CD4-positive, alpha-beta T cell treated with Interleukin-15 for 1 hour (primary cell): Measurements from ENCODE around the gene GPR162.
"Not testable (repeated sequence)": the region's sequence is repeated elsewhere in the genome, so short reads cannot be mapped to it uniquely, and the experiment has no call there.

Source experiments
- DNase-seq: peaks from one replicate; pipeline ENCODE4 v3.0.0-alpha.2; 2020

The GPR162 gene

DNA sequence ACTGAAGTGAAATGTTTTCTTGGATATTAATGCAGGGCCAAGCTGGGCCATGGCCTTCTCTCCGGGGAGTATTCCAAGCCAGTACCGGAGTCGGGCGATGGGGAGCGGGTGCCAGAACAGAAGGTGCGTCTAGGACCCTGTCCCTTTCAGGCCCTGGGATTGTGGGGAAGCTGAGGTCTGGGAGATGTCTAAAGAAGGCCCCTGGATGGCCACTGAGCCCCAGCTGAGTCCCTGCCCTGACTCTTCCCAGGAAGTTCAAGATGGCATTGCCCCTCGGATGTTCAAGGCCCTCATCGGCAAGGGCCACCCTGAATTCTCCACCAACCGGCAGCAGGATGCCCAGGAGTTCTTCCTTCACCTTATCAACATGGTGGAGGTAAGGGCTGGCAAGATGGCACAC, 38.5 kb downstream of the GPR162 start:
- no peak for DNase-seq

DNA sequence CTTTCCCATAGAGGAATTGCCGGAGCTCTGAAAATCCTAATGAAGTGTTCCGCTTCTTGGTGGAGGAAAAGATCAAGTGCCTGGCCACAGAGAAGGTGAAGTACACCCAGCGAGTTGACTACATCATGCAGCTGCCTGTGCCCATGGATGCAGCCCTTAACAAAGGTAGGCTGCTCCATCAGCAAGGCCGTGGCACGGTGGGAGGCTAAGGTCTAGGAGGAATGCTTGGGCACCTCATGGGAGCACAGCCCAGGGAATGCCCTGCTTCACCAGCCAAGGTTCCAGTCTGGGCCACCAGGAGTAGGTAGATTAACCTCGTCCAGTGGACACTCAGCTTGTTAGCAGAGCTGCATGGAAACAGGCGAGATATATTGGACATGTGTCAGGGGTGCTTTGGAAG, 39.3 kb downstream of the GPR162 start:
- no peak for DNase-seq

DNA sequence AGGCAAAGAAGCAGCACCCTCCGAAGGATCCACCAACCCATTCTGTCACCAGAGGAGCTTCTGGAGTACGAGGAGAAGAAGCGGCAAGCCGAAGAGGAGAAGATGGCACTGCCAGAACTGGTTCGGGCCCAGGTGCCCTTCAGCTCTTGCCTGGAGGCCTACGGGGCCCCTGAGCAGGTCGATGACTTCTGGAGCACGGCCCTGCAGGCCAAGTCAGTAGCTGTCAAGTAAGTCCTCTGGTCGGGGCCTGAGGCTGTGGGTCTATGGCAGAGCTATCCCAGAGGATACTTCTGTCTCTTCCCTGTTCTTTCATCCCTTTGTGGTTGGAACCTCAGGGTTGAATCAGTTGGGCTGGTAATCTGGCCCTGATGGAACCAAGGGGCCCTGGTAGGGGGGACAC, 39.8 kb downstream of the GPR162 start:
- no peak for DNase-seq

DNA sequence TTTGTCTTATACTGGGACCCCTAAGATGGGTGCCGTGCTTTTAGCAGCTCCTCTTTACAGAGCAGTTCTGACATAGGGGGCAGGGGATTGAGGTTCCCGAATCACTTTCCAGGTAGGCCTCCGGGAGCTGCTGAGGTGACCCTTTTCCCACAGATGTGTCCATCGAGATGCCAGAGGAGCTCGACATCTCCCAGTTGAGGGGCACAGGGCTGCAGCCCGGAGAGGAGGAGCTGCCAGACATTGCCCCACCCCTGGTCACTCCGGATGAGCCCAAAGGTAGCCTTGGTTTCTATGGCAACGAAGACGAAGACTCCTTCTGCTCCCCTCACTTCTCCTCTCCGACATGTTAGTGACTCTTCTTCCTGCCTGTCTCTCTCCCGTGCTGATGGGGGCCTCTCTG, 41.4 kb downstream of the GPR162 start:
- no peak for DNase-seq

DNA sequence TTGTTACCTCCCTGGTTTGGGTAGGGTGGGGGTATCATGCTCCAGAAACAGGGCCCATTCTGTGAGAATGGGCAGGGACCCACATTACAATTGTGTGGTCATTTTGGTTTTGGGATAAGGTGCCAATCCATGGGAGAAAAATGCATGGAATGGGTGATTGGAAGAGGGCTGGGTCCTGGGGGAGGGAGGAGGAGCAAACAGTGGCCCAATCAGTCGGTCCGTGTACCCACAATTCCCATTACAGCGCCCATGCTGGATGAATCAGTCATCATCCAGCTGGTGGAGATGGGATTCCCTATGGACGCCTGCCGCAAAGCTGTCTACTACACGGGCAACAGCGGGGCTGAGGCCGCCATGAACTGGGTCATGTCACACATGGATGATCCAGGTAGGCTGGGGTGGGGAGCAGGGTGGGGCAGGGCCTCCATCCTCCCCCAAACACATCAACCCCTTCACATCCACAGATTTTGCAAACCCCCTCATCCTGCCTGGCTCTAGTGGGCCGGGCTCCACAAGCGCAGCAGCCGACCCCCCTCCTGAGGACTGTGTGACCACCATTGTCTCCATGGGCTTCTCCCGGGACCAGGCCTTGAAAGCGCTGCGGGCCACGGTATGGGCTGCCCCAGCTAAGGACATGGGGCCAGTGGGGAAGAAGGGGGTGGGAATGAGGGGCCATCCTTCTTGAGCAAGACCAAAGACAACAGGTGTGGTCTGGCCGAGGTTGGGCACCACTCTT, 42.1 kb downstream of the GPR162 start:
- no peak for DNase-seq

DNA sequence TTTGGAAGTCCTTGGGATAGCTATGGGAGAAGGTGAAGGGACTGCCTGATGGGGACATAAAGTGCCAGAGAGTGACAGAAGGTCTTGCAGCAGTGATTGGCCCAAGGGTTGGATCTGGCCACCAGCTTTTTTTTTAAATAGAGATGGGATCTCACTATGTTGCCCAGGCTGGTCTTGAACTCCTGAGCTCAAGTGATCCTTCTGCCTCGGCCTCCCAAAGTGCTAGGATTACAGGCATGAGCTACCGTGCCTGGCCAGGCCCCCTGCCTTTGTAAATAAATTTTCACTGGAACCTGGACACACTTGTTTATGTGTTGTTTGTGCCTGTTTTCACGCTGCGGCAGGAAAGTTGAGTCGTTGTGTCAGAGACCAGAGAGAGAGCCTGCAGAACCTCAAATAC, 43.7 kb downstream of the GPR162 start:
- DNase-seq, result not testable (repeated sequence)

DNA sequence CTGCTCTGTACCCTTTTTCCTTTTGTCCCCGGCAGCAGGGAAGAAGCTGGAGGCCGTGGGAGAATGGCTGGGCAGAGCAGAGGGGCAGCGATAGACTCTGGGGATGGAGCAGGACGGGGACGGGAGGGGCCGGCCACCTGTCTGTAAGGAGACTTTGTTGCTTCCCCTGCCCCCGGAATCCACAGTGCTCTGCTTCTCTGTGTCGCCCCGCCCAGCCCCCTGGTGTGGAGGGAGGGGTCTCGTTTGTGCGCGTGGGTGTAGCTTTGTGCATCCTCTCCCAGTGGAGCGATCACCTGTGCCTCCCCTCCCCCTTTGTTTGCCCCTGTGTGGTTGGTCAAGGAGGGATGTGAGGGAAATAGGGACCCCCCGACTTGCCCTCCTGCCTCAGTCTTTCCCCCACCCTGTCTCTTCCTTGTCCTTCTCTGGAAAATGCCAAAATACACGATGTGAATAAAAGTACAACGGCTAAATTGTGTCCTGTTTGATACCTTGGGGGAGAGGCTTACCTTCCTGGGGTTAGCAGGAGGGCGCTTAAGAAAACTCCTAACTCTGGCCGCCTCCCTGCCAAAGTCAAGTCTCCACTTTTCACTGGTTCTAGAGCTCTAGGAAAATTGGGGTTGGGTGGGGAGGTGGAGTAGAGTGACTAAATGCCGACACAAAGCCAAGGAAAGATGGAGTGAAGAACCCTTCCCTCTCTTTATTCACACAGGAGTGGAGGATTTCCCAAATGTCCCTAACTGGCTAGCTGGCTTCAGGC, 44.7 kb downstream of the GPR162 start:
- no peak for DNase-seq

DNA sequence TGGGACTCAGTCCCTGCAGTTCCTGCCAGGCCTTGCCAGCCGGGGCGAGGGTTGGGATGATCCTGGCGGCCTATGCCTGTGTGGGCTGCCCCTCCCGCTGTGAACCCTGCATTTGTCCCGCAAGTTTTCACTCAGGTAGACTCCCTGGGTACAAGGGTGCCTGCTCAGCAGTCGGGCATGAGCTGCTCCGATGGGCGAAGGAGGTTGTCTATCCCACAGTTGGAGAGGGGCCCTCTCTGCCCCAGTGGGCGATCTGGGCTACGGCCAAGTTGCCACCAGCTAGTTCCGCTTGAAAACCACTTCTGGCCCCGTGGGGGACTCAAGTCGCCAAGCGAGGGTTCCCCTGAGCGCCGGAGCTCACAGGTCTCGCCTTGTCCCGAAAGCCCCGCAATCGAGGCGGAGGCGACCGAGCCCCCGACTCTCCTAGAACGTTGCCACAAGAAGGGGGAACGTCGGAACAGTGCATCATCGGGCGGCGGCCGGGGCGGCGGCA, 45.3 kb downstream of the GPR162 start:
- no peak for DNase-seq

DNA sequence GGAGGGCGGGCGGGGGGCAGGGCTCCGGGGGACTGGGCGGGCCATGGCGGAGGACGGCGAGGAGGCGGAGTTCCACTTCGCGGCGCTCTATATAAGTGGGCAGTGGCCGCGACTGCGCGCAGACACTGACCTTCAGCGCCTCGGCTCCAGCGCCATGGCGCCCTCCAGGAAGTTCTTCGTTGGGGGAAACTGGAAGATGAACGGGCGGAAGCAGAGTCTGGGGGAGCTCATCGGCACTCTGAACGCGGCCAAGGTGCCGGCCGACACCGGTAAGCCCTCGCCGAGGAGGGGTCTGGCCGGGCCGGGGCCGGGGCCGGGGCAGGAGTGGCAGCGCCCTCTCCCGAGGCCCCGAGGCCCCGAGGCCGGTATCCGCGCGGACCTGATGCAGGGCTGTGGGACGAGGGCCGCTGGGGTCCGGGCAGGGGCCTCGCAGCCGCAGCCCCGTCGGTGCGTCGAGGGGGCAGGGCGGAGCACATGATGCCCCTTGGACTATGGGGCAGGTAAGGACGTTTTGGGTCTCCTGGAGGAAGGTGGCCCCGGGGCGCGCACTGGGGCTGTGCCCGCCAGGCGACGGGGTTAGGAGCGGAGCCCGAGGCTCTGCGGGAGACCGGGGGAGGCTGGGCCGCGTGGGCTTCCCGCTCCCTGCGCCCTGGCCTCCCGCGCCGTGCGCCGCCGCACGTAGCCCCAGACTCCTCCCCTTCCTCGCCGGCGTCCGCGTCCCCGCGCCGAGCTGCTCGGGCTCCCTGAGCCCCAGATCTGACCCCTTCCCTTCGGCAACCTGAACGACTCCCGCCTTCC, 46.0 kb downstream of the GPR162 start, which contains the start of gene TPI1:
Gene TPI1 (plus strand): TSS at position 119 of the 798 bp plus-strand sequence. CDS start 36 bp downstream, at position 155.
- peak; percentile 85 for DNase-seq

DNA sequence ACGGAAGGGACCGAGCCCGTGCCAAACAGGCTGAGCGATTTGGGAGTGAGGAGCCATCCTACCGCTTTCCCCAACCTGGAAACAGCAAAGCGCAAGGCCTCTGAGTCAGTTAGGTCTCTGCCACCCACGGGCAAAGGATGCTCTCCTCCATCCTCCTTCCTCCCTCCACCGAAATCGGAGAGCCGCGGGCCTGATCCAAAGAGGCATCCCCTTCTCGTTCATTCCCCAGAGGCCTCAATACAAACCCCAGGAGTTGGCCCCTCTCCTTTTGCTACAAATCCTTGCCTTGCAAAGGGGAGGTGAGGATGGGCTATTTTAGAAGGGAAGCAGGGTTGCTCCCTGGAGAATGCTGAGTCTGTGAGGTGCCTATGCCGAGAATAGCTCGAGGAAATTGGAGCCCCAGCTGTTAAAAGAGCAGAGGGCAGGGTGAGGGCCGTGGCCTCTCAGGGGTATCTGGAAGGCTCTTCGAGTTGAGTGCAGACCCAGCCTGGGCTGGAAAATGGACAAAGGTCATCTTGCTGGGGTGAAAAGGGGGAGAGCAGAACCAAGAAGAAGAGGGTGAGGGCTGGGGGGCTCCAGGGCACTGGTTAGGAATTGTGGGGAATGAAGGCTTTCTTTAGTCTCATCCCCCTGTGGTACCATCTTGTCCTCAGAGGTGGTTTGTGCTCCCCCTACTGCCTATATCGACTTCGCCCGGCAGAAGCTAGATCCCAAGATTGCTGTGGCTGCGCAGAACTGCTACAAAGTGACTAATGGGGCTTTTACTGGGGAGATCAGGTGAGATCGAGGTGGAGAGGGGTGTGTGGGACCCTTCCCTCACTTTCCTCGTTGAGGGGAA, 46.8 kb downstream of the GPR162 start:
- no peak for DNase-seq

DNA sequence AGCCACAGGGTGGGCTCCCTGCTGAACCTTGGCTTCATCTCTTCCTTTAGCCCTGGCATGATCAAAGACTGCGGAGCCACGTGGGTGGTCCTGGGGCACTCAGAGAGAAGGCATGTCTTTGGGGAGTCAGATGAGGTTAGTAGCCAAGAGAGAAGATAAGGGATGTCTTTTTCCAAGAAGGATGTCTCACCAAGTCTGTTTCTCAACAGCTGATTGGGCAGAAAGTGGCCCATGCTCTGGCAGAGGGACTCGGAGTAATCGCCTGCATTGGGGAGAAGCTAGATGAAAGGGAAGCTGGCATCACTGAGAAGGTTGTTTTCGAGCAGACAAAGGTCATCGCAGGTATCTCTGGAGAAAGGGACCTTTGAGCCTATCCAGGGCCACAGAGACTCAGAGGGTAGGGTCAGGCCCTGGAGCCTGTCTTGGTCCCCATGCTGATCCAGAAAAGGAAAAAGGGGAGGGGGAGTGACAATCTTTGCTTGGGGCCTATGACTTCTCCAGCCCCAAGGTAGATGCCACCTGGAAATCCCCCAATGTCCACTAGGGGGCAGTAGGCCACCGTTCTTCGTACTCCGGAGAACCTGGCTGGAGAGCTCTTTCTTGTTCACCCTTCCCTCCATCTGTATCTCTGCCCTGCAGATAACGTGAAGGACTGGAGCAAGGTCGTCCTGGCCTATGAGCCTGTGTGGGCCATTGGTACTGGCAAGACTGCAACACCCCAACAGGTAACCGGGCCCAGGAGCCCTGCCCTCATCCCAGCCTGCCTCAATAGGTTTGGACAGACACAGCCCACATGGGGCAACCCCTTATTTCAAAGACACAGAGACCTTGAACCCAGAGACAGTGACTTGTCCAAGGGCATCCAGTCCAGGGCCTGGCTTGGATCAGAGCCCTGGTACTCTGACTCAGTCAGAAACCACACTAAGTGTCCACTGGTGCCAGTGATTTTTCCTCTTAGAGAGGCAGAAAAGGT, 47.7 kb downstream of the GPR162 start:
- DNase-seq, result peak; percentile 81

DNA sequence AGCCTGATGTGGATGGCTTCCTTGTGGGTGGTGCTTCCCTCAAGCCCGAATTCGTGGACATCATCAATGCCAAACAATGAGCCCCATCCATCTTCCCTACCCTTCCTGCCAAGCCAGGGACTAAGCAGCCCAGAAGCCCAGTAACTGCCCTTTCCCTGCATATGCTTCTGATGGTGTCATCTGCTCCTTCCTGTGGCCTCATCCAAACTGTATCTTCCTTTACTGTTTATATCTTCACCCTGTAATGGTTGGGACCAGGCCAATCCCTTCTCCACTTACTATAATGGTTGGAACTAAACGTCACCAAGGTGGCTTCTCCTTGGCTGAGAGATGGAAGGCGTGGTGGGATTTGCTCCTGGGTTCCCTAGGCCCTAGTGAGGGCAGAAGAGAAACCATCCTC, 48.7 kb downstream of the GPR162 start:
- DNase-seq, result not testable (repeated sequence)

DNA sequence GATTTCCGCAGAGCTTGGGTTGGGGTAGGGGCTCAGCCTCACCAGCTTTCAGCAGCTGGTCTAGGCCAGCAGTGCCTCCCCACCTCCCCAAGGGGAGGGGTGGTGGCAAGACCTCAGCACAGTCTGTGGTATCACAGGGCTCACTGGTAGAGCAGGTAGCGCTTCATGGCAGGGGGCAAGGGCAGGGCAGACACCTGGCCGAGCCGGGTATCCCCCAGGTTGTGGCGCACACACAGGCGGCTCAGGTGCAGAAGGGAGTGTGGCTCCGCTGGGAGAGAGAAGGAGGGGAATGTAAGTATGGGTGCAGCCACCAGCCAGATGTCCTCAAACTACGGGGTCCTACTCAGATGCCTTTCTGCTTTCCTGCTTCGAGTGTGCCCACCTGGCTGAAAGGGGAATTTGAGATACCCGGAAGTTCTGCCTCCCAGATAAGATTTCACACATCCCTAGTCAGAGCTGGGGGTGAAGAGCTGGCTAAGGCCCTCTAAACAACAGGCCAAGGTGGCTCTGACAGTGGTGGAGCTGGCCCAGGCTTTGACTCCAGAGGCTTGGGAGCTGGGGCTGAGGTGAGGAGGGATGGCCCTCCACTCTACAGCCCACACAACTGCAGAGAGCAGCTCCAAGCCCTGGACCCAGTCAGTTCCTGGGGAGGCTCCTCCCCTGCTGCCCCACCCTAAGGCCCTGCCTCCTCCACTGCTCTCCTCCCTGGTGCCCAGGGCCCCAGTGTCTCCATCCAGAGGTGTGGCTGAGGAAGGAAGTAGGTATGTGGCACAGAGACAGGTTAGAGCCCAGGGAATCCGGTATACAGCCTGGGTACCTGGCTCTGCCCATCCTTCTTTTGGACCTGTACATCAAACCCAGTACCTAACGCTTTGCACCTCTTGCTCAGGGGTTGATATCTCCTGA, 49.7 kb downstream of the GPR162 start:
- no peak for DNase-seq

DNA sequence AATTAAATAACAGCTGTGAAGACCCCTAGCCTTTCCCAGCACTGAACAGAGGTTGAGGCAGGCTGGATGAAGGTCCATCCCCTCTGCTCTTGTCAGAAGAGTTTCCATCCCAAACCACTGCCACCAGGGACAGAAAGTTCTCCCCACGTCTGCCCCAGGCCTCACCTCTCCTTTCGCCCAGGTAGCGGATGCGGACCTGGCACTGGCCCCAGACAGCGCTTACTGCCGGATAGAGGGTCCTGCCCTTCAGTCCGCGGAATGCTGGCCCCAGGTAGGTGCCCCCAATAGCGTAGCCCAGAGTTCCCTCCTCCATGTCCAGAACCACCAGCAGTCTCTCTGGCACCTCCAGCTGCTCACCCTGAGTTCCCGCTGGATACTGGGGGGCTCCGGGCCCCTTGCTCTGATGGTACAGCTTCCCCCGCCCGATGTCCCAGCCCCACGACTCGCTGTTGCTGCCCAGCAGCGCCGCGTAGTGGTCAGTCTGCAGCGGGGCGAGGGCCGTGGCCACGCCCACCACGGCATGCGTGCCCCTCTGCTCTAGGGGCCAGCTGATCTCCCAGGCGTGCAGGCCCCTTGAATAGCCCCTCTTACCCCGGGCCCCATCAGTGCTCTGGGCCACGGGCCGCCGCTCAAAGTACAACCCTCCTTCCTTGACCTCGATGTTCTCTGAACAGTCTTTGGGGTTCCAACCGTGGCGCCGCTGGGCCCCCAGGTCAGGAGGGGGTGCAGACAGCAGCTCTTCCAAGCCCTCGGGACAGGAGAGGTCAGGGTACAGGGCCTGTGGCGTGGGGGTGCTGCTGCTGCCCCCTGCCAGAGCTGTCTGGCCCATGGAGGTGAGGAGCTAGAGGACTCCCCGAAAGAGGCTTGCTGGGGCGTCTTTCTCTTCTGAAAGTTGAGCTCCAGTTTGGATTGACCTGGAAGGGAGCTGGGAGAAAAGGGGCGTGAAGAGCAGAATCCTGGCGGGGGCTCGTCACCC, 50.7 kb downstream of the GPR162 start:
- DNase-seq, result peak; percentile 84

DNA sequence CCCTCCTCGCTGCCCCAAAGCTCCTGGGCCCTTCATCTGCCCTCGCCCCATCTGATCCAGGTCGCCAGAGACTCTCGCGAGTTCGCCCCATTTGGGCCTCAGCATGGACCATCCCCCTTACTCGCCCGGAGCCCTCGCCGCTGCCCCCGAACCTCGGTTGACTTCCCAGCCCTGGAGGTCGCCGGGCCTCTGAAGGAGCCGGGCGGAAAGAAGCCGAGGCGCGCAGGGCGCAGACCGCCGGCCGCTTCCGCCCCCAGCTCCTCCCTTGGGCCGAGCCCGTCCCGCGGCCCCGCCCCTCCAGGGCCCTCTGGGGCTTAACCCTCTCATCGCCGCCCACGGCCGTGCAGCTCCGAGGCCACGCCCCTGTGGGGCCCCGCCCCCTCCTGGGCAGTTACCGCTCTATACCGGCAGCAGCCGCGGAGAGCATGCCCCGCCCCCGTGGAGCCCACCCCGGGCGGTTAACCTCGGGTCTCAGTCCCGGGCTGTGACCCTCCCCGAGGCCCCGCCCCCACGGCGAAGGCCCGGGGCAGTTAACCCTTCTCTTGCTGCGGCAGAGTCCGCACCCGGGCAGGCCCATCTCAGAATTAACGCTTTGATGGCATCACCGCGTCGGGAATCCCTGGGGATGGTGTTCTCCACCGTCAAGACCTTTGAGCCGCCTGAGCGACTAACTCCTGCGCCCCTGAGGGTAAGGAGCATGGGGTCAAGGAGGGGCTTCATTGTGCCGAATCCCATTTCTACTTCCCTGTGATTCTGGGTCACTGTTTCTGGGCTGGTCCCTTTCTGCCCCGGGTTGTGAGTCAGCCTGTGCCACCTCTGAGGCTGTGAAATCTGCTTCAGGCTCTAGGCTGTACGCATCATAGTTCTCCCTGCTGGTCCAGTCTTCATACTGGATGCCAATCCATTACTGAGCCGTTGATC, 51.7 kb downstream of the GPR162 start, which contains the start of gene SPSB2:
Gene SPSB2 (minus strand): TSS at position 210 of the 921 bp plus-strand sequence. CDS start 402 bp downstream, outside the sequence.
- DNase-seq, result peak; percentile 98

DNA sequence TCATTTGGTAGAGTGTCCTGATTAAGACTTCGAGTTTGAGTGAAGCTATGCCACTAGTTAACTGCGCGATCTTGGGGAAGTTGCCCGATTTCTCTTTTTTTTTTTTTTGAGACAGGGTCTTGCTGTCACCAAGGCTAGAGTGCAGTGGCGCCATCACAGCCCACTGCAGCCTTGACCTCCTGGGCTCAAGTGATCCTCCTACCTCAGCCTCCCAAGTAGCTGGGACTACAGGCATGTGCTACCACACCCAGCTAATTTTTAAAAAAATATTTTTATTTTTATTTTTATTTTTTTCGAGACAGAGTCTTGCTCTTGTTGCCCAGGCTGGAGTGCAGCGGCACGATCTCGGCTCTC, 52.4 kb downstream of the GPR162 start:
- not testable (repeated sequence) for DNase-seq
